Stimulated activated CD4-positive, alpha-beta T cell treated with anti-CD3 and anti-CD28 coated beads, Interleukin-4, amount 100 ng/mL, for 1 hour (primary cell): ENCODE data around the gene TRIM21.
A peak's percentile ranks its signal among the peaks of the same experiment; 100 is the strongest.
"Not testable (repeated sequence)": the region's sequence is repeated elsewhere in the genome, so short reads cannot be mapped to it uniquely, and the experiment has no call there.

Source experiments
- DNase-seq: peaks from one replicate; pipeline ENCODE4 v3.0.0-alpha.2; 2020

The TRIM21 gene

DNA sequence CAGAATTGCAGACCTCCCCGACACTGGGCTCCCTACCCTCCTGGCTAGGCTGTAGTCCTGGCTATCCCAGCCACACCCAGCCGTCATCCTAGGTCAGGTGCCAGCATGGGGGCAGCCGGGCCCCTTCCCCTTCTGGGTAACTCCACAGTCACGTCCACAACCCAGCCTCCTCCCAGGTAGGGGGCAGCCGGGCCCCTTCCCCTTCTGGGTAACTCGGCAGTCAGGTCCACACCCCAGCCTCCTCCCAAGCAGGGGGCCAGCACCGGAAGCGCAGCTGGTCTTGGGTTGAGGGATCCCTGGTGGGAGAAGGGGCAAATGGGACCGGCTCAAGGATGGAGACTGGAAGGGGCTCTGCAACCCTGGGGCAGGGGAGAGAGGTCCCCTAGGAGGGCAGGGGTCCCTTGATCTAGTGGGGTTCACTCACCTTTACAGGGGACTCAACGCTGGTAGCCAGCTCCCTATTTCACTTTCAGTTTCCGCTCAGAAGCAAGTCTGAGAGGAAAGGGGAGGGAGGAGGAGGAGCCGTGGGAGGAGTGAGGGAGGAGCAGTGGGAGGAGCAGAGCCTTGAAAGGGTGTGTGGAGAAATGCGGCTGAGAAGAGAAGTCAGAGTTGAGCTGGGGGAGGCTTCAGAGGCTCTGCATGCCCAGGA is at the start of gene TRIM21:
TSS of gene TRIM21 (minus strand) at position 494 of the 649 bp plus-strand sequence. CDS start 3,293 bp downstream, outside the sequence.
- peak; percentile 85 for DNase-seq

DNA sequence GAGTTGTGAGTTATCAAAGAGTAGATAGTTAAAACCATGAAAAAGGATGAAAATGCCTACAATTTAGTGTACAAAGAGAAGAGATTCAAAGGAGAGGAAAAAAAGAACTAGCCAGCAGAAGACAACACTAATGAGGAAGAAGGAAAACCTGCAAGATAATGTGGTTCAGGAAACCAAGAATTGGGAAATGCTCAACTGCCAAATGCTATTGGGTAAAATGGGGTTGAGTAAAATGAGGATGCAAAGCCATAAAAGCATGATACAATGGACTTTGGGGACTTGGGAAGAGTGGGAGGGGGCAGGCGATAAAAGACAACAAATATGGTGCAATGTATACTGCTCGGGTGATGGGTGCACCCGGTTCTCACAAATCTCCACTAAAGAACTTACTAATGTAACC is 48.0 kb upstream of the TRIM21 start:
- no peak for DNase-seq

DNA sequence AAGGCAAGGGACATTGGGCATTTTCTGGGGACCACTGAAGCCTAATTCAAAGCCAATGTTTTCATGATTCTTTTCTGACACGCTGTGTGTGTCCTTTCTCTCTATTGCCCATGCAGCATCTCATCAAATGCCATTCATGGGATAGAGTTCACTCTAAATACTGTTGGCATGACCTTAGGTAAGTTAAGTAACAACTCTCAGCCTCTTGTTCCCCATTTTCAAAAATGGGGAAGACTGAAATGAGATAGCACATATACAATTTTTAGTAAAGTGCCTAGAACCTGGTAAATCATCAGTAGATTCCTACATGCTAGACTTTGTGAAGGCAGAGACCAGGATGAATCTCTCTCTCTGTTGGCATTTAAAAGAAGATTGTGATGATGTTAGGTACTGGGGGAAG is 42.9 kb upstream of the TRIM21 start:
- DNase-seq = no peak

DNA sequence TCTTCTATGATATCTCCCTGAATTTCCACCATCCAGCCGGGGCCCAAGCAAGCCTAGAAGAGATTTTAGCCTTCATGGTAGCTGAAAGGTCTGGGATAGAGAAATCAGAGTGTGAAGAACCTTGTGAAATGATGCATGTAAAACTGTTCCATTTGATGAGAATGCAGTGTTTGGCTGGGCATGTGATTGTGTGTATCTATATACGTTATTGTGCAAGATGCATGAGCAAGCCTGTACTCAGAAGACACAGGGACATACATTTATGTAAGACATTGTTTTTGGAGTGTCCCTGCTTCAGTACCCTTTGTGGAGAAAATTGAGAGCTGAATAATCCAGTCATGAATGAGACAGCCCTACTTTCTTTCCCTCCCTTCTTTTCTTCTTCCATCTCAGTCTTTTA is 40.4 kb upstream of the TRIM21 start:
- no peak for DNase-seq

DNA sequence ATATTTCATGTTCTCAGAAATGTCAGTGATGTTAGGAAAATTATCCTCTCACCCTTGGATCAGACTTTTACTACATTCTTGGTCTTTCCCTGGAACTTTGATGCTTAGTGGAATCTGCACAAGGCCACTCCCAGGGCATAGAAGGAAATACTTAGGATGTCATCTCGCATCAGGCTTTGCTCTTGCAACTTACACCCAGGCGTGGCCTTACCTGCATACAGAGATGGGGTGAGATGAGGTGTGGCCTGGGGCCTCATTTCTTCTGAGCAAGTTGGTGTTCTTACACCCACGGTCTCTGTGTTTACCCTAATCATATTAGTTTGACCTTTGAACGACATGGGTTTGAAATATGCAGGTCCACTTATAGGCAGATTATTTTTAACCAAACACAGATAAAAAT is 36.5 kb upstream of the TRIM21 start:
- no peak for DNase-seq

DNA sequence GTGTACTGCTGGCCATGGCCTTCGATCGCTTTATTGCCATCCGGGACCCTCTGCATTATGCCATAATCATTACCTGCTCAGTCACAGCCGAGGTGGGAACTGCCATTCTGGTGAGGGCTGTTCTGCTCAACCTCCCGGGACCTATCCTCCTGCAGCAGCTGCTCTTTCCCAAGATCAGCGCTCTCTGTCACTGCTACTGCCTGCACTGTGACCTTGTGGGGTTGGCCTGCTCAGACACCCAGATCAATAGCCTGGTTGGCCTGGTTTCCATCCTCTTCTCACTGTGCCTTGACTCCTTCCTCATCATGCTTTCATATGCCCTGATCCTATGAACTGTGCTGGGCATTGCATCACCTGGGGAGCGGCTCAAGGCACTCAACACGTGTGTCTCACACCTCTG is 24.9 kb upstream of the TRIM21 start:
- DNase-seq = no peak

DNA sequence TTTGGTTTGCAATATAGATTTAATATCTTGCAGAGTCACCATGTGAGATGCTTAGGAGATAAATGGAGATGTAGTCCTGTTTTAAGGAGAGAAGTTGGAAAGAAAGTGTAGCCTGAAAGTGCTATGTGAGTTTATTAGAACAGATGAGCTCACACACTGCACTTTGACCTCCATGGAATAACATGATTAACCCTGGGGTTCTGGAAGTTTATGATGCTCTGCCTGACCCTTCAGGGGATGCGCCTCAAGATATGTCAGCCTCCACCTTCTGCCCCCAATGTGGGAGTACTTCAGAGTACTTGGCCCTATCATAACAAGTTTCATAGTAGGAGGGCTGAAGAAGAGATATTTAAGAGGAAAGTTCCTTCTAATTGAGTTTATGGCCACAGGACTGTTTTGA is 23.3 kb upstream of the TRIM21 start:
- no peak for DNase-seq

DNA sequence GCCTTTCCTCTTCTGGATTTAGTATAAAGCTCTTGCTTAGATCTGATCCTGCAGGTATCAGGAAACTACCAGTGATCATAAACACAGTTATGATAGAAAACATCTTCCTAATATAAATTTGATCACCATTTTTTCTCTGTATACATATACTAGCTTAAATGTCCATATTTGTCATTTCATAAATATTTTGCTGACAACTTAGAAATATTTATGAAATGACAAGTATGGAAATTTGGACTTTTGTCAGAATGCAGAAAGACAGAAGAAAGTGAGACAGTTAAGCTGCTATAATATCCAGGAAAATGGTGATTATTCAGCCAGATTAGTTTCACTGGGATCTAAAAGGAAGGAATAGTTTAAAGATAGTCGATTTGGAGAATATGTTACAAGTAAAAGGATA is 22.8 kb upstream of the TRIM21 start:
- no peak for DNase-seq

DNA sequence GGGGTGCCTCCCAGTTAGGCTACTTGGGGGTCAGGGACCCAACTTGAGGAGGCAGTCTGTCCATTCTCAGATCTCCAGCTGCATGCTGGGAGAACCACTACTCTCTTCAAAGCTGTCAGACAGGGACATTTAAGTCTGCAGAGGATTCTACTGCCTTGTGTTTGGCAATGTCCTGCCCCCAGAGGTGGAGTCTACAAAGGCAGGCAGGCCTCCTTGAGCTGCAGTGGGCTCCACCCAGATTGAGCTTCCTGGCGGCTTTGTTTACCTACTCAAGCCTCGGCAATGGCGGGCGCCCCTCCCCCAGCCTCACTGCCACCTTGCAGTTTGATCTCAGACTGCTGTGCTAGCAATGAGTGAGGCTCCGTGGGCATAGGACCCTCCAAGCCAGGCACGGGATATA is 12.7 kb upstream of the TRIM21 start:
- not testable (repeated sequence) for DNase-seq

DNA sequence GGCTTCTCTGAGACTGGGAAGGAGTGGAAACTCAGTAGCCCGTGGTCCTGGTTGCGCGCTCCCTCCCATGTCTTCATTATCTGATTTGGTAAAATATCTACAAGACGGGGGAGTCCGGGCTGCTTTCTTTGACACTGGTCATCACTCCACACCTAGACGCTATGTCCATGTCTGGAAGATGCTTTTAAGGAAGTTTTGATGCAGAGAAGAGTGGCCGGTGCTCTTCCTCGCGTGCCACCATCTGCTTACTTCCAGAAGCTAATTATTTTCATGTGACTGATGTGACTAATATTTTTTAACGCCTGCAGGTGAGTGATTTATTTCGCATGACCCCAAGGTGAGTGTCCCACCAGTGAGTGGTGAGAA is 339 bp upstream of the TRIM21 start:
- DNase-seq = no peak

DNA sequence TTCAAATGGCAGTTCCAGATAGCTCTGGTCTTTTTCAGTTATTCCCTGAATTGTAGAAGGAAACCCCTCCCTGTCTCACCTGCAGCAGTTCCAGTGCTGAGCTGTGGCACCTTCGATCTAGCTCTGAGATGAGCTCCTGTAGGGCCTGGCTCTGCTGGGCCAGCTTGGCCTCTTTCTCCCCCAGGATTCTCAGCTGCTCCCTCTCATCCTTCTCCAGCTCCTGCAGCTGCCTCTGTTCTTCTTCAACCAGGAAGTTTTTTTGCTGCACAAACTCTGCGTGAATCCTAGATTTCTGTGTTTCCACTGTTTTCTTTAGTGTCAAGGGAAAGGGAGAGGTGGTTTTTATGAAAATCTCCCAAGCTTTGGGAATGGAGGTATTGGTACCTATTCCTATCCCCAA is 5.3 kb downstream of the TRIM21 start:
- no peak for DNase-seq

DNA sequence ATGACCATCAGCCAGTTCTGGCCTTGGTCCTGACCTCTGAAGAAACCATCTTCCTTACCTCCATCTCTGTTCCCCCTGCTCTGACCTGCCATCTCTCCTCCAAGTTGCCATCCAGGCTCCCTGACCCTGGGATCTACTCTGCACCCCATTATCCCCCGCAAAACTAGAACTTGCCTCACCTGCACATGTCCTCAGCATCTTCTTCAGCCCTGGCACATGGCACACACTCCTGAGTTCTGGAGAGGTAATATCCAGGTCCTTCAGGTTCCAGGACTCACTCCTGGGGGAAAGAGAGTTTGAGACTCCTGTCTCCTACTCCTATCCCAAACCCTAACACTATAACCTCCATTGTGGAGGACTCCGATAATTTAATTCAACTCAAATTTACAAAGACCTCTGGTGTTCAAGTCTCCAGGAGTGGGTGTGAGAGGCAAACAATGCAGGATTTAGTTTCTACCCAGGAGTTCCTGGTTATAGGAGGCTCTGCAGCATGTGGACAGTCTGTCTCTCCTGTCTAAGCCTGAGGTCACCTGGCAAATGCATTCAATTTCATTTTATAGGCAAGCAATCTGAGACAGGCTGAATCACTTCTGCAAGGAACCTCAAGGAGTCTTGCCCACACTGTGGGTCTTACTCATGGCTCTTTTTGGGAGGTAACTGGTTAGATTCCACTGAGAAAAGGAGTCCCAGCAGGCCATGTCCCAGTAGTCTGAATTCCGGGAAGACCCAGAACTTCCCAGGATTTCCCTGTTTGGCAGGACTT is 7.3 kb downstream of the TRIM21 start:
- DNase-seq = no peak

DNA sequence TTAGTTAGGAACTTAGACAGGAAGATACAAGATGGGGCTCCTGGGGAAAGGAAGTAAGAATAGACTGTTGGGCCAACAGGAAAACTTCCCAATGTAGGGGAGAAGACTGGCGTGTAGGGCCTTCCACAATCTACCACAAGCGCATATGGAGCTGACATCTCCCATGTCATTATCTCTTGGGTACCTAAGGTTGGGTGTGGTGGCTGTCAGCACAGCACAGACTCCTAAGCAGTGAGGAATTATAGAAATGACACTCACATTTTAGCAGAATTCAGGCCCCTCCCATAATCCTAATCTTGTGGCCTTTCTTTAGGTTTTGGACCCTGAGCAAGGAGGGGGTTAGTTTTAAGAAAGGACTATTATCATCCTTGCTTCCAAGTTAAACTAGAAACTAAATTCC is 11.6 kb downstream of the TRIM21 start:
- DNase-seq = no peak

DNA sequence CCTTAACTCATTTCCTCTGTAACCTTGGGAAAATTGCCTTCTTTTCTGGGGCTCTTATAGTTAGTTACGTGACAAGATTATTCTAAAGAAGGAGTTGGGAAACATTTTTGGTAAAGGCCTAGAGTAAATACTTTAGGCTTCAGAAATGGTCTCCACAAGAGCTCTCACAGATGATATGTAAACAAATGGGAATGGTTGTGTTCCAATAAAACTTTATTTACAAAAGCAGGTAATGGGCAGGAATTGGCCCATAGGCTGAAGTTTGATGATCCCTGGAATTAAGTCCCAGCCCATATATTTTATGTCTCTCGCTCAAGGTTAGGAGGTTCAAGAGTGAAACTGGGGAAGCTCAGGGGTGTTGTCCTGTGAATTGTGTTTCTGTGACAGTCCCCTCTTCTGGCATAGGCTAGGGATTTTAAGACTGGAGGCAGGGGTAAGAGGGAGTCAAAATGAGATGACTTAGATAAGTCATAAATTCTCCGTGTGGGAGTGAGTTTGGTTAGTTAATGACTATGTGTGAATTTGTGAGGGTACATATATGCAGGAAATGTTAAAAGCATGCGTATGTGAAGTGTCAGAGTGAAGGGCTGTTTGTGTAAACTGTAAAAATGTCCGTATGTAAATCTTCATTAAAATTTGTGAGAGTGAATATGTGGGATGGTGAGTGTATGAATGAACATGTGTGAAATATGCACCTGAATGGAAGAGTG is 17.9 kb downstream of the TRIM21 start:
- no peak for DNase-seq

DNA sequence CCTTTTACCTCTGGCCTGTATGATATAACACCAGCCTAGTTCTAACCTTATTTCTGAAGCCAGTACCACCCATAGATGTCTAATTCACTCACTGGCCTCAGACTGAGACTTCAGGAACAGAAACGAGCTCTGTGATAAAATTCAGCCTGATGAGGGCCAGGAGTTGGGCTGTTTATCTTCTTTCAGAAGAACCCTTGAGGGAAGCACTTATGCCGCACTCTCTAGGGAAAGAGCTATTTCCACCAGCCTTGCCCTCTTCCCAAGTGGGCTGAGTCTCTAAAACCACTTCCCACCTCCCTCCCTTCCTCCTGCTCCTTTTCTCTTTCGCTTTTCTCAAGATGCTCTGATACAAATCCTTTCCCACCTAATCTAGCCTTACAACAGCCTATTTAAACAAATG is 23.3 kb downstream of the TRIM21 start:
- DNase-seq = no peak

DNA sequence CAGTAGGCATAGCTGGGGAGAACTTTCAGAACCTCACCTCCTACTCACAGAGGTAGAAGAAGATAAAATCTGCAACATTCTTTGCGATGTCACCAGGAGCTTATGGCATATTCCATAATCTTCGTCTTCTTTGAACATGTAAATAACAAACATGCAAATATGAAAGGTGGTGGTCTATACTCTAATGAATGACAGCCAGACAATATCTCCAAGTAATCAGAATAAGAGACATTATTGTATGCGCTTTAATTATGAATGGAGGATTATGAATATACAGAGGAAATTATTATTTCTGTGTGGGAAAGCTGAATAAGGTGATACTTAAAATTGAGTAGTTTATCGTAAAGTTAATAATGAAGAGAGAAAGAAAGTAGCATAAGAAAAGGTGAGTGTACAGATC is 25.2 kb downstream of the TRIM21 start, which contains the start of gene OR52B4:
TSS of gene OR52B4 (minus strand) at position 101 of the 400 bp plus-strand sequence. CDS start at position 10, 91 bp downstream.
- DNase-seq = no peak

DNA sequence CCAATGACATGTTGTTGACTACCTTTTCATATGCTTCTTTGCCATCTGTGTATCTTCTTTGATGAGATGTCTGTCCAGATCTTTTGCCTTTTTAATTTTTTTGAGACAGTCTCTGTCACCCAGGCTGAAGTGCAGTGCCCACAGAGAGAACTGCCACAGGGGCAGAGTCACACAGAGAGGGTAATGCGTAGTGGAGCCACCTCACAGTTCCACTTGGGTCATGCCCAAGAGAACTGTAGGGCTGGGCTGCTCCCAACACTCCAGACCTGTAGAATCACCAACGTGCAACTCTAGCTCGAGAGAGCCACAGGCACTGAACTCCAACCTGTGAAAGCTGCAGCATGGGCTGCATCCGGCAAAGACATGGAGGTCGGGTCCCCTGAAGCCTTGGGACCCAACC is 45.4 kb downstream of the TRIM21 start:
- not testable (repeated sequence) for DNase-seq

DNA sequence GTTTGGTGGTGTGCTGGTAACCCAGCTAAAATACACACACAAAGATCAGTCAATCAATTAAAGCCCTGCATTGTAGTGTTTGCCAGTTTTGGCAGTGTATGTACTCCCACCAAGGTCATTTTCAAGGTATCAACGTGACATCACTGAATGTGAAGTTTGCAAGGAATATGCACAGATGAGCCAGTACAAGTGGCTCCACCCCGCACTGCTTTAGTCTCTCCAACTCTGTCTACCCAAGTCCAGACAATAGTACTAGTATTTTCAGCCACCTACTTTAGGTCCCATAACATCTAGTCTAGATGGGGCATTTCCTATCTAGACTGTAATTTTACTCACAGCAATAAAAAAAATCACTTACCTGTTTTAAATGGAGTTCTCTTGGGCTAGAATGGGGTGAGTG is 48.1 kb downstream of the TRIM21 start:
- DNase-seq = not testable (repeated sequence)
